Panc1 (cell line): ENCODE data around the gene NPHP4. TPM values are rescaled to one million over a fixed set of nuclear protein-coding genes. Genes with fewer than 3 reads are reported as not detected.

Experiments
- ATAC-seq: fragments of 200-7000 bp; cut with Tn5 transposase; 2 replicates; pipeline ENCODE4 v1.9.1; 2020; ENCODE audit warnings: mild to moderate bottlenecking, moderate library complexity
- BruUV-seq: library from RNA; stranded (reverse); fragments of 400-500 nt; replicated peaks from 2 replicates; lab custom pipeline; 2021; lab: Mats Ljungman, UMichigan
- CTCF ChIA-PET: fragments of 300-600 bp; sonication (Branson Sonifier 250); formaldehyde crosslinking; loops from one replicate; lab custom pipeline; 2022; ENCODE audit warnings: antibody characterized with exemption; lab: Charles Lee
- POLR2A ChIA-PET: fragments of 300-600 bp; sonication (Branson Sonifier 250); formaldehyde crosslinking; loops from one replicate; lab custom pipeline; 2022; ENCODE audit warnings: antibody characterized with exemption; lab: Charles Lee
- DNase-seq: peaks from one replicate; pipeline ENCODE4 v3.0.0-alpha.2; 2010; ENCODE audit warnings: low read depth, low spot score
- H3K27ac ChIP-seq: 2 replicates; pipeline ENCODE4 v1.5.1; 2011; ENCODE audit warnings: mild to moderate bottlenecking, low read length, inconsistent platforms
- H3K27me3 ChIP-seq: fragments of 200-500 bp; sonication (Bioruptor generic); 2 replicates; pipeline ENCODE4 v1.6.0; 2014; ENCODE audit warnings: low read length, inconsistent platforms; ENCODE audit not compliant: control insufficient read depth, insufficient read depth
- H3K36me3 ChIP-seq: fragments of 200-500 bp; sonication (Bioruptor generic); 2 replicates; pipeline ENCODE4 v1.5.1; 2014; ENCODE audit warnings: inconsistent platforms, mild to moderate bottlenecking, low read length, moderate library complexity; ENCODE audit not compliant: control insufficient read depth, insufficient read depth
- H3K4me1 ChIP-seq: 2 replicates; pipeline ENCODE4 v1.5.1; 2011; ENCODE audit warnings: inconsistent platforms, mild to moderate bottlenecking, low read length, moderate library complexity; ENCODE audit not compliant: control insufficient read depth, insufficient read depth
- H3K4me3 ChIP-seq, 2 experiments: 2 replicates each; pipeline ENCODE4 v1.5.1; 2011 to 2012; ENCODE audit warnings: low read depth in 2 of 2, low read length in 2 of 2, mild to moderate bottlenecking in 2 of 2, inconsistent platforms in 1 of 2, moderate library complexity in 1 of 2
- H3K9me3 ChIP-seq: fragments of 200-500 bp; sonication (Bioruptor generic); 2 replicates; pipeline ENCODE4 v1.5.1; 2014; ENCODE audit warnings: low read depth, mild to moderate bottlenecking, inconsistent platforms, low read length, moderate library complexity; ENCODE audit not compliant: control insufficient read depth, insufficient read depth
- CTCF ChIP-seq: fragments of 450-650 bp; IDR thresholded peaks from 2 replicates; pipeline ENCODE4 v1.5.1; 2017; ENCODE audit warnings: mild to moderate bottlenecking
- POLR2AphosphoS5 ChIP-seq: IDR thresholded peaks from 2 replicates; pipeline ENCODE4 v1.6.1; 2012; ENCODE audit warnings: mild to moderate bottlenecking, low read depth, low read length, moderate library complexity
- REST ChIP-seq, 2 experiments: IDR thresholded peaks; 2 replicates each; pipeline ENCODE4 v1.6.1; 2011 to 2012; ENCODE audit warnings: low read depth in 2 of 2, control low read depth in 1 of 2, low read length in 1 of 2, mild to moderate bottlenecking in 1 of 2, moderate library complexity in 1 of 2; ENCODE audit not compliant: insufficient read depth in 1 of 2
- SIN3A ChIP-seq: IDR thresholded peaks from 2 replicates; pipeline ENCODE4 v1.6.1; 2012; ENCODE audit warnings: low read depth, mild to moderate bottlenecking, low read length, moderate library complexity, borderline replicate concordance; ENCODE audit not compliant: insufficient read depth
- TCF7L2 ChIP-seq: IDR thresholded peaks from 2 replicates; pipeline ENCODE4 v1.6.1; 2011; ENCODE audit warnings: mild to moderate bottlenecking, low read depth, low read length, inconsistent platforms
- in situ Hi-C: cut with HindIII; loops from 2 replicates; pipeline ENCODE4 v1.10.0; 2016; ENCODE audit warnings: low sequenced_read_pairs, low pct_unique_long_range_greater_than_20kb
- intact Hi-C: fragments of 100-400 bp; cut with micrococcal nuclease; formaldehyde crosslinking; loops from one replicate; pipeline ENCODE4 v1.10.0; 2022; ENCODE audit not compliant: unreplicated experiment
- total RNA-seq: library from RNA; stranded (reverse); gene quantifications from one replicate; pipeline ENCODE4 v1.2.1, GENCODE V29; 2021; ENCODE audit not compliant: unreplicated experiment

NPHP4 gene
- total RNA-seq, 1 experiment from 2014 or later, result 20.1 TPM

- no peaks in the 10 kb centered on the region for H3K27me3 ChIP-seq
- DNase-seq (no peak), ATAC-seq (no peak)
- no peaks in the 10 kb centered on the region for H3K9me3 ChIP-seq
- in situ Hi-C loops (no loop called here), intact Hi-C loops (no loop called here)
- no peak for TF ChIP-seq SIN3A
- TF ChIP-seq TCF7L2, result no peak
- TF ChIP-seq REST (IDR thresholded peaks at IDR 0.05; ENCODE audit: insufficient read depth in 1 of 2, low read depth in 2 of 2, low read length in 1 of 2), result no peak
- TF ChIP-seq POLR2AphosphoS5, result no peak
- no peak for TF ChIP-seq CTCF
- no TSS peak for BruUV-seq
- no peaks in the 10 kb centered on the region; the same call in 1 of the 2 replicates for H3K36me3 ChIP-seq
- CTCF ChIA-PET, result no interaction called here
- no peak overlapping the region for H3K4me3 ChIP-seq
- no peak overlapping the region for H3K27ac ChIP-seq
- no peaks in the 10 kb centered on the region for H3K4me1 ChIP-seq
- POLR2A ChIA-PET, result no interaction called here
These were observed 72.0 kb downstream of the NPHP4 start for GRCh38 chr1:5920201-5920600.

DNA sequence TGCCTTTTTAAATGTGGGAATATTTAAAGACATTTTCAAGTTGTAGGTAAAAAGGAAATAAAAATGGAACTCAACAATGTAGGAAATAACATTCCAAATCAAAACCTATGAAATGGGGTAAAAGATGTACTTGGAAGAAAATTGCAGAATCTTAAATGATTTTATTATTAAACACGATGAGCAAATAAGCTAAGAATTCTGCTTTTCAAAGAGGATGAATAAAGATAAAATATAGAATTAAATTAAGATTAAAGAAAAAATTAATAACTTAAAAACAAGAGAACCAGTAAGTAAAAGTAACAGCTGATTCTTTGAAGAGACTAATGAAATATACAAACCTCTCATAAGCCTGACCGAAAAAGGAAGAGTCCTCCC is 74.0 kb downstream of the NPHP4 start:
- Histone ChIP-seq H3K36me3 (no peaks in the 10 kb centered on the region; the same call in 1 of the 2 replicates), H3K4me1 (no peaks in the 10 kb centered on the region), H3K27ac (no peak overlapping the region), H3K27me3 (no peaks in the 10 kb centered on the region), H3K9me3 (no peaks in the 10 kb centered on the region), H3K4me3 (no peak overlapping the region)
- TF ChIP-seq SIN3A (no peak), CTCF (no peak), POLR2AphosphoS5 (no peak), TCF7L2 (no peak), REST (IDR thresholded peaks at IDR 0.05; ENCODE audit: insufficient read depth in 1 of 2, low read depth in 2 of 2, low read length in 1 of 2) (no peak)
- no TSS peak for BruUV-seq
- CTCF ChIA-PET, result no interaction called here
- ATAC-seq (no peak), DNase-seq (no peak)
- intact Hi-C loops (no loop called here), in situ Hi-C loops (no loop called here)
- POLR2A ChIA-PET, result no interaction called here
